NCI-H146 (cell line): ENCODE measurements around the gene SLC41A3.
"Not testable (repeated sequence)": the region's sequence is repeated elsewhere in the genome, so short reads cannot be mapped to it uniquely, and the experiment has no call there.

Experiments used
- DNase-seq: peaks from one replicate; lab custom pipeline; 2025; lab: John Stamatoyannopoulos, UW

The SLC41A3 gene

GRCh38 chr3:126053949-126054569 lies 29.9 kb downstream of the SLC41A3 start:
- no peak for DNase-seq

DNA sequence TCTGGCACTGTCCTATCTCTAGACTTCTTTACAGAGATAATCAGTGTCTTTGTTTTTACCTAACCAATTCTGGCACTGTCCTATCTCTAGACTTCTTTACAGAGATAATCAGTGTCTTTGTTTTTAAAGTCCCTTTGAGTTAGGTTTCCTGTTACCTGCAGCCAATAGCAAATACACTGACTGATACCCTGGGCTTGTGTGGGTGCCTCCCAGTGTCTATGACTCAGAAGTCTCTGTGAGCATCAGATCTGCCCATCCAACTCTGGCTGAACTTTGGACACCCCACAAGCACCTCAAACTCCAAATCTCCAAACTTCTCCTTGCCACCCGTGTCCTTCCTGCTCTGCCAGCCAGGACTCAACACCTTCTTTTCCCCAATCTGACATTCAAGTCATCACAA lies 30.4 kb downstream of the SLC41A3 start:
- DNase-seq = no peak

GRCh38 chr3:126052196-126053058 lies 31.5 kb downstream of the SLC41A3 start:
- no peak for DNase-seq

DNA sequence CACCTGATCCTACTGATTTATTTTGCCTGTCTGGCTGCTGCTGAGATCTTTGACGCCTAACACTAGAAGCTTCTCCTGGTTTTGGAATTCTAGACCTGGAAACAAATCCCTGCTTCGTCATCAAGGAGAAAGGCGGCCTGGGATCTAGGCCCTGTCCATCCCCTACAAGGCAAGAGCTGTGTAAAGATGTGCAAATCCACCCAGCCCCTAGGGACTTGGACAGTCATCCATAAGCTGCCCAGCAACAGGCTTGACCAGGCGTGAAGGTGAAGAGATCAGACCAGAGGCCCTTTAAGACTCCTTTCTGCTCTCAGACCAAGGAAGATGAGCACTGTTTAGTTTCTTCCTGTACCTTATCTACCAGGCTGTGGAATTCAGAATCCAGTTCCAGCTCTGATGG lies 32.2 kb downstream of the SLC41A3 start:
- DNase-seq = no peak

GRCh38 chr3:126051234-126051633 lies 32.7 kb downstream of the SLC41A3 start:
- DNase-seq = no peak

DNA sequence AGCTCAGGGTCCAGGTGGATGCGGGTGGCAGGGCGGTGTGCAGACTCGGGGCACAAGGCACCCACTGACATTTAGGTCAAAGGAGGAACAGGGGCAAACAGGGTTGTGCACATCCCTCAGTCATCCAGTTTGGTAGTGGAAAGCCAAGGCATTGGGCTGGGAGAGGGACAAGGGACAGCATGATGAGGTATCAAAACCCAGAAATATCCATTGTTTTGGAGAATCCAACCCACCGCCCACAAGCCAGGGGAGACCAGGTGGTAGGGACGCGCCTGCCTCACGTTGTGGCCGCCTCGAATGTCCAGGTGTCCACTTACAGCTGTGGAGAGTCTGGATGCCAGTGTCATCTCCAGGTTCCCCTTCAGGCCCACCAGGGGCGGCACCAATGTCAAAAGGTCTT lies 33.3 kb downstream of the SLC41A3 start:
- DNase-seq = no peak

DNA sequence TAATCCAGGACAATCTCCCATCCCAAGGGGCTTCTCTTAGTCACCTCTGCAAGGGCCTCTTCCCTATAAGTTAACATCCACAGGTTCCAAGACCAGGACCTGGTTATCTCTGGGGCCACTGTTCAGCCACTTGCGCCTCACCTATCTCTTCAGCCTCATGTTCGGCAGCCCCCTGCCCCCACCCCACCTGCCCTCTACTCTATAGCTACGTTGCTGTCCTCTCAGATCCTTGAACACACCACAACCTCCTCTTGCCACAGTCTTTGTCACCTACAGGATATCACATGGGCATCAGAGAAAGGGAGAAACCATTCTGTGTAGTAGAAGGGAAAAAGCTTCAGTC lies 33.9 kb downstream of the SLC41A3 start:
- DNase-seq = no peak

DNA sequence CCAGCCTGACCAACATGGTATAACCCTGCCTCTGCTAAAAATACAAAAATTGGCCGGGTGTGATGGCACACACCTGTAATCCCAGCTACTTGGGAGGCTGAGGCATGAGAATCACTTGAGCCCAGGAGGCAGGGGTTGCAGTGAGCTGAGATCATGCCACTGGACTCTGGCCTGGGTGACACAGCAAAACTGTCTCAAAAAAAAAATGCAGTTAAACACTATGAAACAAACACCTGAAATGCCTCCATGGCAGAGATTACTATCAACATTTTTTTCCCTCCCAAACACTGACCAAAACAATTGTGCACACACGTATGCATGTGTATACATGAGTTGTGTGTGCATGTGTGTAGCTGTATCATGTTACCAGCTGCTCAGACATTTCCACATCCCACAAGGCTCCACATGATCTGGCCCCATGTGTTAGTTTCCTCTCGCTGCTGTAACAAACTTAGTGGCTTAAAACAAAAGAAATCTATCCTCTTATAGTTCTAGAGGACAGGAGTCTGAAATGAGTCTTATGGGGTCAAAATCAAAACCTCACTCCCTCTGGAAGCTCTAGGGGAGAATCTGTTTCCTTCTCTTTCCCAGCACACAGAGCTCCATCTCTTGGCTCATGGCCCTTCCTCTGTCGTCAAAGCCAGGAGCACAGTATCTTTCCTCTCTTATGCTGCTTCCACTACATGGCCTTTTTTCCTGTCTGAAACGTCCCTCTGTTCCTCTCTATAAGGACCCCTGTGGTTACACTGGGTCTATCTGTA lies 34.5 kb downstream of the SLC41A3 start:
- no peak for DNase-seq

- no peak for DNase-seq
Observed at GRCh38 chr3:126040386-126040785, 43.5 kb downstream of the SLC41A3 start.

- no peak for DNase-seq
Observed at GRCh38 chr3:126039870-126040269, 44.1 kb downstream of the SLC41A3 start.

GRCh38 chr3:126038791-126039190 lies 45.1 kb downstream of the SLC41A3 start:
- DNase-seq = not testable (repeated sequence)

GRCh38 chr3:126036056-126036549 lies 47.8 kb downstream of the SLC41A3 start:
- no peak for DNase-seq

DNA sequence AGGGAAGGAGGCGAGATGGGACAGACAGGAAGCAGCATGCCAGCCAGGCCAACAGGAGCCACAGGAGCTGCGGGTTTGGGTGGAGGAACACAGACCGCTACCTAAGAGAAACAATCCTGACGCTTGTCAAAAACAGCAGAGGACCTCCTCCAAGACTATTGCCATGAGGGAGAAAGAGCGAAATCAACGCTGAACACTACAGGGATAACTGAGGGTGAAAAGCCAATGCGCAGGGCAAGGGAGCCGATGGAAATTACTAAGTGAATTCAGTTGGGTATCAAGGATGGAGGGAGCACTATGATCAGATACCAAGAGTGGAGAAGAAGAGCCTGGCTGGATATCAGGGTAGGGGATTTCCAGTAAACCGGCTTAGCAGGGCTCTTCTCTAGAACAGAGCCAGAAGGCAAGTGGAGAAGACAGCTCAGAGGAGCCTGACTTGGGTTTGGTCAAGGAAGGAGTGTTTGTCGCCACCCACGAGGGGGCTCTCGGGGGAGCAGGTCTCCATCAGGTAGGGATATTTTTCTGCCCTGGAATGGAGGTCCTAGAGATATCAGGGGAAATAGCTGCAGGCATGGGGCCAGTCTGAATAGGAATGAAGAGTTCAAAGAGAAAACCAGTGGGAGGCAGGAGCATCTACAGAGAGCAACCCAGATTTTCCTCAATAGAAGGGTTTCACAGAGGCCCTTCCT lies 48.4 kb downstream of the SLC41A3 start:
- DNase-seq = no peak

GRCh38 chr3:126034481-126035361 lies 49.2 kb downstream of the SLC41A3 start:
- DNase-seq = no peak

DNA sequence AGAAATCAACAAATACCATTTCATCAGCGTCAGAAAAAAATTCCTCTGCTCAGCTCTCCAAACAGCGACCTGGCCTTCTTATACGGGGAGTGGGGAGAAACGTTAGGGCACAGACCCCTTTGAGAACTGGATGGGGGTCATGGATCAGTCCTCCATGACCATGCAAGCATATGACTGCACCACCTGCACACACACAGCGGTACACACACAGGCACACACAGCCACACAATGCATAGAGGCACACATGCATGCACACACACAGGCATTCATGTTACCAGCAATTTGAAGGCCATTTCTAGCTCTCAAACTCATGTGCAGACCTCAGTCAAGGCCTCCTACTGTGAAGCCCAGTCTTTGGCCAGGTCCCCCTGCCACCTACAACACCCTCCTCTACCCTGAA lies 50.2 kb downstream of the SLC41A3 start:
- no peak for DNase-seq

DNA sequence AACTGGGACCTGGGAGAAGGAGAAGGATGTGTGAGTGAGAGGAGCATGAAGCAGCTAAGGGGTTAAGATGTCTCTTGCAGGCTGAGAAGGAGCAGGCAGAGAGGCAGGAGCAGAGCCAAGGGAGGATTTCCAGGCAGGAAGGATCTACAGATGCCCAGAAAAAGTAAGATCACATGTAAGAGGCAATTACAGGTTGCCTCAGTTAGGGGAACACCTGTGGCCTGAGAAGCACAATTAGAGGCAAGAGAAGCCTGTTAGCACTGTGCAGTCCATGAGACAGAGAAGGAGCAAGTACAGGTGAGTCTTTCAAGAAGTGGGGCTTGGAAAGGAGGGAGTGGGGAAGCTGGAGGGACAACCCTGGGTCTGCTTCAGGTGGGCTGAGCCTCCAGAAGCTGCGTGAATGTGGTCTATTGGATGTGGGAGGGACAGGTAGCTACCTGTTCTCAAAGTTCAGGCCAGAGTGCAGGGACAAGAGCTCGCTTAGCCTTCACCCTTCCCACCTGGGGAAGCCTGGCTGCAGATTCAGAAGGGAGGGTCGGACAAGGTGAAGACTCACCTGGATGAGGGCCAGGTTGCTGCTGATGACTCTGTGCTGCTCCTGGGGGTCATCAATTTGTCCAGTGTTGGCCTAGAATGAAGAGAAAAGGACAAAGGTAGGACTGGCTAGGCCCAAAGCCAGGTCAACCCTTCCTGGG lies 50.7 kb downstream of the SLC41A3 start:
- no peak for DNase-seq

GRCh38 chr3:126031981-126032471 lies 51.9 kb downstream of the SLC41A3 start:
- DNase-seq = no peak

DNA sequence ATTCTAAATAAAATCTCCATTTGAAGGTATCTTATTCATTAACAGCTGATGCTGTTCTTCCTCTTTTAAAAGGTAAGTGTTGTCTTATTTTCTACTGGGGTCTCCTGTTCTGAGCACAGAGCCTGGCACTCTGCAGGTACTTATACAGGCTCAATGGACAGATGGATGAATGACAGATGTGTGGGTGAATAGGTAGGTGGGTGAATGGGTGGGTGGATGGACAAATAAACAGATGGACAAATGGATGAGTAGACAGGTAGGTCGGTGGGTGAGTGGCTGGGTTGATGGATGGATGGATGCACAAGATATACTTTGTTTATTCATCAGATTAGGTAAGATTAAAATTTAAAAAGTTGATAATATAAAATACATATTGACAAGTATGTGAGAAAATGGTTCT lies 53.5 kb downstream of the SLC41A3 start:
- no peak for DNase-seq

DNA sequence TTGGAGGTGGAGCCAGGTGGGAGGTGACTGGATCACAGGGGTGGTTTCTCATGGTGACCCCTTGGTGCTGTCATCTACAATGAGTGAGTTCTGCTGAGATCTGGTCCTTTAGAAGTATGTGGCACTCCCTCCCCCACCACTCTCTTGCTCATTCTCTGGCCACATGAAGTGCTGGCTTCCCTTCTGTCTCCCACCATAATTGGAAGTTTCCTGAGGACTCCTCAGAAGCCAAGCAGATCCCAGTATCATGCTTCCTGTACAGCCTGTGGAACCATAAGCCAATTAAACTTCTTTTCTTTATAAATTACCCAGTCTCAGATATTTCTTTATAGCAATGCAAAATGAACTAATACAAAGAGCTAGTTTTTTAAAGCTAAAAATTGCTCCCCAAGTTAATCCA lies 54.7 kb downstream of the SLC41A3 start:
- no peak for DNase-seq

- DNase-seq = no peak
Observed at GRCh38 chr3:126028096-126028495, 55.8 kb downstream of the SLC41A3 start.
